HS-5 (cell line): Measurements from ENCODE around the gene SLC49A3.
"Not testable (repeated sequence)": the region's sequence is repeated elsewhere in the genome, so short reads cannot be mapped to it uniquely, and the experiment has no call there.

Experiments
- DNase-seq: peaks from one replicate; pipeline ENCODE4 v3.0.0-alpha.2; 2012; ENCODE audit warnings: low read depth

SLC49A3 gene

GRCh38 chr4:702618-703048 is 13.7 kb upstream of the SLC49A3 start:
- DNase-seq: no peak

GRCh38 chr4:700587-701264 is 11.8 kb upstream of the SLC49A3 start:
- no peak for DNase-seq

- no peak for DNase-seq
Measured at GRCh38 chr4:699816-700580, 11.0 kb upstream of the SLC49A3 start.

- DNase-seq: not testable (repeated sequence)
Measured at GRCh38 chr4:694341-694940, 5.5 kb upstream of the SLC49A3 start.

- no peak for DNase-seq
Measured at GRCh38 chr4:692771-693554, 4.0 kb upstream of the SLC49A3 start.

GRCh38 chr4:689723-690122 is 772 bp upstream of the SLC49A3 start:
- no peak for DNase-seq

GRCh38 chr4:687971-688853 is 739 bp downstream of the SLC49A3 start:
- DNase-seq: no peak

GRCh38 chr4:687048-687970 is 1.6 kb downstream of the SLC49A3 start:
- DNase-seq: peak; percentile 78

- DNase-seq: no peak
Measured at GRCh38 chr4:686413-687040, 2.4 kb downstream of the SLC49A3 start.

- DNase-seq: no peak
Measured at GRCh38 chr4:685679-686412, 3.1 kb downstream of the SLC49A3 start.

- no peak for DNase-seq
Measured at GRCh38 chr4:684623-685327, 4.2 kb downstream of the SLC49A3 start.

GRCh38 chr4:683982-684622 is 4.8 kb downstream of the SLC49A3 start:
- no peak for DNase-seq

- no peak for DNase-seq
Measured at GRCh38 chr4:683247-683897, 5.6 kb downstream of the SLC49A3 start.

- DNase-seq: no peak
Measured at GRCh38 chr4:682490-683172, 6.3 kb downstream of the SLC49A3 start.

GRCh38 chr4:681736-682451 is 7.1 kb downstream of the SLC49A3 start:
- no peak for DNase-seq
